Testis (tissue), 3 donors: Measurements from ENCODE around the gene KIF16B. TPM values are rescaled to one million over a fixed set of nuclear protein-coding genes. Genes with fewer than 3 reads are reported as not detected.

Experiments
- DNase-seq: peaks from one replicate; pipeline ENCODE4 v3.0.0-alpha.2; 2019
- H3K27ac ChIP-seq, 2 donors: fragments of 200-600 bp; sonication (generic); one replicate each; pipeline ENCODE4 v1.5.1; 2019
- H3K27me3 ChIP-seq: fragments of 200-600 bp; sonication (generic); one replicate; pipeline ENCODE4 v1.5.1; 2019
- H3K36me3 ChIP-seq: fragments of 200-600 bp; sonication (generic); one replicate; pipeline ENCODE4 v1.5.1; 2017; ENCODE audit warnings: low read depth; ENCODE audit errors: missing control alignments
- H3K4me1 ChIP-seq: fragments of 200-600 bp; sonication (generic); one replicate; pipeline ENCODE4 v1.5.1; 2019
- H3K4me3 ChIP-seq, 2 donors: fragments of 200-600 bp; sonication (generic); one replicate each; pipeline ENCODE4 v1.5.1; 2017 to 2019
- H3K9me3 ChIP-seq: fragments of 200-600 bp; sonication (generic); one replicate; pipeline ENCODE4 v1.5.1; 2017
- CTCF ChIP-seq, 3 experiments: fragments of 450-650 bp in 2 of 3; fragments of 200-600 bp in 1 of 3; sonication (generic) in 1 of 3; IDR thresholded peaks; one replicate each; pipeline ENCODE4 v1.5.1; 2016 to 2019; ENCODE audit warnings: antibody characterized with exemption in 3 of 3, mild to moderate bottlenecking in 2 of 3, moderate library complexity in 1 of 3
- POLR2A ChIP-seq: fragments of 450-650 bp; IDR thresholded peaks from one replicate; pipeline ENCODE4 v1.6.1; 2017; ENCODE audit warnings: antibody characterized with exemption, mild to moderate bottlenecking, moderate library complexity
- WGBS, 2 donors: methylation state at CpG; one replicate each; pipeline ENCODE4 v1.1.5; 2018; 5-methylcytosine and 5-hydroxymethylcytosine counted together
- intact Hi-C: fragments of 100-400 bp; cut with DNase I; formaldehyde crosslinking; loops from one replicate; pipeline ENCODE4 v1.15.1; 2023; ENCODE audit warnings: low total_unique reads
- polyA plus RNA-seq: library from polyadenylated mRNA; stranded (reverse); fragments of 350-450 nt; fragmentation: Illumina TruSeq; extraction: RNeasy Lipid Tissue Mini Kit (QIAGEN cat#74804); gene quantifications from one replicate; pipeline ENCODE4 v1.2.3, GENCODE V29; 2014; ENCODE audit warnings: low read depth, low replicate concordance; ENCODE audit not compliant: insufficient read depth
- total RNA-seq, 2 donors: library from RNA; depleted of rRNA; stranded (reverse); fragments of >200 nt; gene quantifications; one replicate each; pipeline ENCODE4 v1.2.3, GENCODE V29; 2016

Gene KIF16B
- total and polyA plus RNA-seq, 3 donors from 2014 or later: 10.2 to 25.5 (median 22.3) TPM

- Histone ChIP-seq H3K4me3 (no peak overlapping the region), H3K27me3 (no peaks in the 10 kb centered on the region), H3K9me3 (no peaks in the 10 kb centered on the region), H3K36me3 (no peaks in the 10 kb centered on the region), H3K4me1 (no peaks in the 10 kb centered on the region), H3K27ac (no peak overlapping the region)
- 57 to 74% methylated on average over 6 of the region's 6 CpGs for WGBS, 2 donors
- DNase-seq: no peak
- intact Hi-C loops: no loop called here
- no peak for TF ChIP-seq POLR2A
- TF ChIP-seq CTCF (IDR thresholded peaks at IDR 0.05): no peak
These were observed 223.6 kb downstream of the KIF16B start for GRCh38 chr20:16349523-16350260.

- Histone ChIP-seq H3K27ac (no peak overlapping the region), H3K27me3 (no peaks in the 10 kb centered on the region), H3K4me1 (no peaks in the 10 kb centered on the region), H3K9me3 (no peaks in the 10 kb centered on the region), H3K36me3 (no peaks in the 10 kb centered on the region), H3K4me3 (no peak overlapping the region)
- TF ChIP-seq CTCF (IDR thresholded peaks at IDR 0.05): no peak
- no peak for TF ChIP-seq POLR2A
- DNase-seq: no peak
- 94% methylated on average over 7 of the region's 7 CpGs for WGBS, 2 donors
- intact Hi-C loops: no loop called here
These were observed 226.3 kb downstream of the KIF16B start for GRCh38 chr20:16346956-16347355.

- intact Hi-C loops: no loop called here
- Histone ChIP-seq H3K27me3 (no peaks in the 10 kb centered on the region), H3K27ac (no peak overlapping the region), H3K9me3 (no peaks in the 10 kb centered on the region), H3K4me1 (no peaks in the 10 kb centered on the region), H3K36me3 (no peaks in the 10 kb centered on the region), H3K4me3 (no peak overlapping the region)
- DNase-seq: no peak
- 86 to 92% methylated on average over 1 of the region's 1 CpG for WGBS, 2 donors
- no peak for TF ChIP-seq CTCF (IDR thresholded peaks at IDR 0.05)
- TF ChIP-seq POLR2A: no peak
These were observed 235.5 kb downstream of the KIF16B start for GRCh38 chr20:16337707-16338106.

- no peaks in the 10 kb centered on the region for H3K36me3 ChIP-seq
- DNase-seq: no peak
- H3K4me1 ChIP-seq: no peaks in the 10 kb centered on the region
- intact Hi-C loops: no loop called here
- TF ChIP-seq CTCF (IDR thresholded peaks at IDR 0.05) (no peak), POLR2A (no peak)
- H3K27ac ChIP-seq: no peak overlapping the region
- no peaks in the 10 kb centered on the region for H3K9me3 ChIP-seq
- H3K4me3 ChIP-seq: no peak overlapping the region
- no peaks in the 10 kb centered on the region for H3K27me3 ChIP-seq
- 56 to 67% methylated on average over 1 of the region's 1 CpG for WGBS, 2 donors
These were observed 245.6 kb downstream of the KIF16B start for GRCh38 chr20:16327606-16328005.

GRCh38 chr20:16321291-16321690 is 252.0 kb downstream of the KIF16B start:
- Histone ChIP-seq H3K4me3 (no peak overlapping the region), H3K4me1 (no peaks in the 10 kb centered on the region), H3K27me3 (no peaks in the 10 kb centered on the region), H3K36me3 (no peaks in the 10 kb centered on the region), H3K27ac (no peak overlapping the region), H3K9me3 (no peaks in the 10 kb centered on the region)
- WGBS, 2 donors: 84 to 90% methylated on average over 2 of the region's 2 CpGs
- DNase-seq: no peak
- TF ChIP-seq CTCF (IDR thresholded peaks at IDR 0.05) (no peak), POLR2A (no peak)
- intact Hi-C loops: no loop called here
